Neural cell (in vitro differentiated cells): ENCODE results near the gene NEDD9. TPM values are rescaled to one million over a fixed set of nuclear protein-coding genes. Genes with fewer than 3 reads are reported as not detected.

Experiments
- H2AFZ ChIP-seq: fragments of 200-600, 300-800 bp; sonication (generic), shearing (Covaris generic); 2 replicates; pipeline ENCODE4 v1.6.0; 2014; ENCODE audit warnings: low read depth, mild to moderate bottlenecking, antibody characterized with exemption, low read length, moderate library complexity
- H3F3A ChIP-seq: fragments of 200-600 bp; shearing (Covaris generic); 2 replicates; pipeline ENCODE4 v1.6.1; 2016; ENCODE audit warnings: mild to moderate bottlenecking, moderate library complexity, mixed read lengths, antibody characterized with exemption, low read length; ENCODE audit not compliant: insufficient read depth, poor library complexity, severe bottlenecking
- H3K27ac ChIP-seq: fragments of 200-600, 300-800 bp; sonication (generic), shearing (Covaris generic); 2 replicates; pipeline ENCODE4 v1.5.1; 2014; ENCODE audit warnings: mild to moderate bottlenecking, low read length, moderate library complexity
- H3K27me3 ChIP-seq: fragments of 300-800, 200-600 bp; sonication (generic), shearing (Covaris generic); 2 replicates; pipeline ENCODE4 v1.6.0; 2014; ENCODE audit warnings: mild to moderate bottlenecking, low read depth, low read length, moderate library complexity; ENCODE audit not compliant: insufficient read depth
- H3K36me3 ChIP-seq: fragments of 300-800, 200-600 bp; sonication (generic), shearing (Covaris generic); 2 replicates; pipeline ENCODE4 v1.5.1; 2014; ENCODE audit warnings: mild to moderate bottlenecking, antibody characterized with exemption, low read length, moderate library complexity; ENCODE audit not compliant: insufficient read depth
- H3K4me2 ChIP-seq: fragments of 300-800, 200-600 bp; sonication (generic), shearing (Covaris generic); 2 replicates; pipeline ENCODE4 v1.6.0; 2014; ENCODE audit warnings: mild to moderate bottlenecking, low read length
- H3K4me3 ChIP-seq: fragments of 300-800, 200-600 bp; sonication (generic), shearing (Covaris generic); 2 replicates; pipeline ENCODE4 v1.5.1; 2014; ENCODE audit warnings: mild to moderate bottlenecking, low read length, moderate library complexity
- H3K79me2 ChIP-seq: fragments of 200-600 bp; shearing (Covaris generic); replicated peaks from 2 replicates; pipeline ENCODE4 v1.6.0; 2014; ENCODE audit warnings: mild to moderate bottlenecking, low read length, moderate library complexity; ENCODE audit not compliant: insufficient read depth
- H3K9ac ChIP-seq: fragments of 300-800, 200-600 bp; sonication (generic), shearing (Covaris generic); 2 replicates; pipeline ENCODE4 v1.6.1; 2016; ENCODE audit warnings: mild to moderate bottlenecking, low read length, mixed read lengths
- H3K9me2 ChIP-seq: fragments of 200-600 bp; shearing (Covaris generic); 2 replicates; pipeline ENCODE4 v1.6.1; 2016; ENCODE audit warnings: mild to moderate bottlenecking, low read length, mixed read lengths; ENCODE audit not compliant: insufficient read depth
- H3K9me3 ChIP-seq: fragments of 200-600, 300-800 bp; sonication (generic), shearing (Covaris generic); 2 replicates; pipeline ENCODE4 v1.6.1; 2016; ENCODE audit warnings: mild to moderate bottlenecking, mixed run types, low read length, moderate library complexity, mixed read lengths
- H4K20me1 ChIP-seq: fragments of 200-600 bp; shearing (Covaris generic); 2 replicates; pipeline ENCODE4 v1.6.1; 2016; ENCODE audit warnings: mild to moderate bottlenecking, mixed run types; ENCODE audit not compliant: insufficient read depth
- CTCF ChIP-seq: fragments of 450-650 bp; IDR thresholded peaks from 2 replicates; pipeline ENCODE4 v1.5.1; 2014; ENCODE audit warnings: antibody characterized with exemption, mild to moderate bottlenecking, moderate library complexity; ENCODE audit not compliant: poor library complexity, severe bottlenecking
- EP300 ChIP-seq: fragments of 450-650 bp; conservative IDR thresholded peaks from 2 replicates; pipeline ENCODE4 v1.6.1; 2014; ENCODE audit warnings: antibody characterized with exemption, mild to moderate bottlenecking, moderate library complexity; ENCODE audit not compliant: poor library complexity, severe bottlenecking
- EZH2 ChIP-seq: fragments of 200-600, 300-800 bp; shearing (Covaris generic), sonication (generic); IDR thresholded peaks from 2 replicates; pipeline ENCODE4 v1.6.1; 2014; ENCODE audit warnings: antibody characterized with exemption, low read length, borderline replicate concordance, mild to moderate bottlenecking; ENCODE audit not compliant: insufficient read depth, poor library complexity, severe bottlenecking
- MXI1 ChIP-seq: fragments of 450-650 bp; conservative IDR thresholded peaks from 2 replicates; pipeline ENCODE4 v1.6.1; 2014; ENCODE audit warnings: antibody characterized with exemption, mild to moderate bottlenecking; ENCODE audit not compliant: poor library complexity, severe bottlenecking
- POLR2AphosphoS5 ChIP-seq: IDR thresholded peaks from 2 replicates; pipeline ENCODE4 v1.6.1; 2012
- RAD21 ChIP-seq: fragments of 450-650 bp; conservative IDR thresholded peaks from 2 replicates; pipeline ENCODE4 v1.6.1; 2014; ENCODE audit warnings: antibody characterized with exemption, mild to moderate bottlenecking, moderate library complexity
- REST ChIP-seq: IDR thresholded peaks from 2 replicates; pipeline ENCODE4 v1.6.1; 2012; ENCODE audit warnings: borderline replicate concordance
- SMC3 ChIP-seq: fragments of 450-650 bp; conservative IDR thresholded peaks from 2 replicates; pipeline ENCODE4 v1.6.1; 2014; ENCODE audit warnings: antibody characterized with exemption, mild to moderate bottlenecking, moderate library complexity; ENCODE audit not compliant: poor library complexity
- TAF1 ChIP-seq: IDR thresholded peaks from 2 replicates; pipeline ENCODE4 v1.6.1; 2012; ENCODE audit warnings: low read depth
- polyA plus RNA-seq: library from polyadenylated mRNA; depleted of rRNA; stranded (reverse); fragments of >200 nt; gene quantifications from 2 replicates; pipeline ENCODE4 v1.2.3, GENCODE V29; 2014

The NEDD9 gene
- polyA plus RNA-seq, 1 donor from 2014 or later = 0.11 TPM

GRCh38 chr6:11280394-11280793 is 47.9 kb upstream of the NEDD9 start:
- H3K9ac ChIP-seq = no peak overlapping the region
- no peaks in the 10 kb centered on the region for H4K20me1 ChIP-seq
- no peaks in the 10 kb centered on the region for H3K9me2 ChIP-seq
- no peak for TF ChIP-seq POLR2AphosphoS5
- no peak for TF ChIP-seq EZH2
- no peak for TF ChIP-seq MXI1
- no peak for TF ChIP-seq RAD21
- no peak for TF ChIP-seq REST
- no peak for TF ChIP-seq SMC3
- no peaks in the 10 kb centered on the region for H3K36me3 ChIP-seq
- H3K4me2 ChIP-seq = no peak overlapping the region
- no peaks in the 10 kb centered on the region for H3F3A ChIP-seq
- no peaks in the 10 kb centered on the region for H3K79me2 ChIP-seq
- H3K27me3 ChIP-seq = no peaks in the 10 kb centered on the region
- no peak overlapping the region for H3K27ac ChIP-seq
- no peaks in the 10 kb centered on the region for H3K9me3 ChIP-seq
- no peak overlapping the region for H3K4me3 ChIP-seq
- H2AFZ ChIP-seq = no peak overlapping the region

GRCh38 chr6:11279284-11279689 is 46.8 kb upstream of the NEDD9 start:
- Histone ChIP-seq H3K36me3 (no peaks in the 10 kb centered on the region), H3K79me2 (no peaks in the 10 kb centered on the region), H3K9me2 (no peaks in the 10 kb centered on the region), H3K9ac (no peak overlapping the region), H3K4me3 (no peak overlapping the region), H3K27ac (no peak overlapping the region), H4K20me1 (no peaks in the 10 kb centered on the region), H3K27me3 (no peaks in the 10 kb centered on the region), H2AFZ (no peak overlapping the region), H3K9me3 (no peaks in the 10 kb centered on the region), H3K4me2 (no peak overlapping the region), H3F3A (no peaks in the 10 kb centered on the region)
- TF ChIP-seq EP300 = no peak
- TF ChIP-seq EZH2 = no peak
- no peak for TF ChIP-seq CTCF
- no peak for TF ChIP-seq REST
- no peak for TF ChIP-seq TAF1
- no peak for TF ChIP-seq MXI1
- TF ChIP-seq SMC3 = no peak
- TF ChIP-seq POLR2AphosphoS5 = no peak
- no peak for TF ChIP-seq RAD21
